Measurements from ENCODE around the gene MRPL52. TPM values are rescaled to one million over a fixed set of nuclear protein-coding genes. Genes with fewer than 3 reads are reported as not detected.
"Not testable (repeated sequence)": the region's sequence is repeated elsewhere in the genome, so short reads cannot be mapped to it uniquely, and the experiment has no call there.

MRPL52 gene
- total RNA-seq, 1 donor from 2014 or later: 182 TPM

GRCh38 chr14:22854963-22855724 lies 25.5 kb downstream of the MRPL52 start:
- no peak overlapping the region for H3K9ac ChIP-seq (ENCODE audit: low read length)
- no peak for TF ChIP-seq EZH2 (IDR thresholded peaks at IDR 0.05; ENCODE audit: insufficient read depth, low read length)
- TF ChIP-seq, protein P1, sequence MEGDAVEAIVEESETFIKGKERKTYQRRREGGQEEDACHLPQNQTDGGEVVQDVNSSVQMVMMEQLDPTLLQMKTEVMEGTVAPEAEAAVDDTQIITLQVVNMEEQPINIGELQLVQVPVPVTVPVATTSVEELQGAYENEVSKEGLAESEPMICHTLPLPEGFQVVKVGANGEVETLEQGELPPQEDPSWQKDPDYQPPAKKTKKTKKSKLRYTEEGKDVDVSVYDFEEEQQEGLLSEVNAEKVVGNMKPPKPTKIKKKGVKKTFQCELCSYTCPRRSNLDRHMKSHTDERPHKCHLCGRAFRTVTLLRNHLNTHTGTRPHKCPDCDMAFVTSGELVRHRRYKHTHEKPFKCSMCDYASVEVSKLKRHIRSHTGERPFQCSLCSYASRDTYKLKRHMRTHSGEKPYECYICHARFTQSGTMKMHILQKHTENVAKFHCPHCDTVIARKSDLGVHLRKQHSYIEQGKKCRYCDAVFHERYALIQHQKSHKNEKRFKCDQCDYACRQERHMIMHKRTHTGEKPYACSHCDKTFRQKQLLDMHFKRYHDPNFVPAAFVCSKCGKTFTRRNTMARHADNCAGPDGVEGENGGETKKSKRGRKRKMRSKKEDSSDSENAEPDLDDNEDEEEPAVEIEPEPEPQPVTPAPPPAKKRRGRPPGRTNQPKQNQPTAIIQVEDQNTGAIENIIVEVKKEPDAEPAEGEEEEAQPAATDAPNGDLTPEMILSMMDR (IDR thresholded peaks at IDR 0.05; ENCODE audit: insufficient read depth, low read depth, low read length): no peak
- no peak overlapping the region for H3K4me3 Mint-ChIP-seq (ENCODE audit: unreplicated experiment)
- no peak overlapping the region for H3K4me3 ChIP-seq (ENCODE audit: insufficient read depth, low read depth, low read length)
- no peaks in the 10 kb centered on the region for H3K9me3 Mint-ChIP-seq (ENCODE audit: unreplicated experiment)
- no peak overlapping the region for H2AFZ ChIP-seq (ENCODE audit: low read depth, low read length)
- no peak overlapping the region for H3K27ac Mint-ChIP-seq (ENCODE audit: unreplicated experiment)
- no peaks in the 10 kb centered on the region for H3K79me2 ChIP-seq (ENCODE audit: insufficient read depth, low read length)
- no peaks in the 10 kb centered on the region for H3K27me3 ChIP-seq (ENCODE audit: insufficient read depth, low read length)
- H3K27me3 Mint-ChIP-seq (ENCODE audit: low read depth, unreplicated experiment): no peaks in the 10 kb centered on the region
- no peak overlapping the region for H3K4me2 ChIP-seq (ENCODE audit: low read length)
- DNase-seq (ENCODE audit: low read depth) (no peak), FAIRE-seq (no peak)
- H4K20me1 ChIP-seq (ENCODE audit: insufficient read depth, low read length): no peaks in the 10 kb centered on the region
- H3K4me1 ChIP-seq (ENCODE audit: insufficient read depth, low read length): peaks cover 32% of the 10 kb centered on the region
- peaks cover 18% of the 10 kb centered on the region for H3K4me1 Mint-ChIP-seq (ENCODE audit: low read depth, unreplicated experiment)
- H3K9me3 ChIP-seq (ENCODE audit: insufficient read depth, low read depth, low read length): peaks cover 3% of the 10 kb centered on the region
- H3K27ac ChIP-seq (ENCODE audit: low read depth, low read length): no peak overlapping the region
- no peaks in the 10 kb centered on the region for H3K36me3 Mint-ChIP-seq (ENCODE audit: low read depth, unreplicated experiment)
- H3K36me3 ChIP-seq (ENCODE audit: insufficient read depth, low read length): no peaks in the 10 kb centered on the region

DNA sequence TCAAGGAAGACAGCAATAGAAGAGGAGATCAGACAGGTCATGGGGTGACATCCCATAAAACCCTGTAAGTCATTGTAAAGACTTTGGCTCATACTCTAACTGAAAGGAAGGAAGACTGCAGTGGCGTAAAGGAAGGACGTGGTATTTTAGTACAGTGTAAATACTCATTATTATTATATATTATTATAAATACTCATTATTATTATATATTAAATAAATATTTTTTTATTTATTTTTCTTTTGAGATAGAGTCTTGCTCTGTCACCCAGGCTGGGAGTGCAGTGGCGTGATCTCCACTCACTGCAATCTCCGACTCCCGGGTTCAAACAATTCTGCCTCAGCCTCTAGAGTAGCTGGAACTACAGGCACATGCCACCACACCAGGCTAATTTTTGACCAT lies 26.7 kb downstream of the MRPL52 start:
- Histone ChIP-seq H3K36me3 (ENCODE audit: insufficient read depth, low read length) (no peaks in the 10 kb centered on the region), H3K4me1 (ENCODE audit: insufficient read depth, low read length) (peaks cover 19% of the 10 kb centered on the region), H2AFZ (ENCODE audit: low read depth, low read length) (no peak overlapping the region), H3K4me3 (ENCODE audit: insufficient read depth, low read depth, low read length) (no peak overlapping the region), H3K27me3 (ENCODE audit: insufficient read depth, low read length) (no peaks in the 10 kb centered on the region), H3K79me2 (ENCODE audit: insufficient read depth, low read length) (no peaks in the 10 kb centered on the region), H4K20me1 (ENCODE audit: insufficient read depth, low read length) (no peaks in the 10 kb centered on the region), H3K9ac (ENCODE audit: low read length) (no peak overlapping the region), H3K27ac (ENCODE audit: low read depth, low read length) (no peak overlapping the region), H3K9me3 (ENCODE audit: insufficient read depth, low read depth, low read length) (peaks cover 3% of the 10 kb centered on the region), H3K4me2 (ENCODE audit: low read length) (no peak overlapping the region)
- DNase-seq (ENCODE audit: low read depth): no peak
- TF ChIP-seq, protein P1 (IDR thresholded peaks at IDR 0.05; ENCODE audit: insufficient read depth, low read depth, low read length): no peak
- TF ChIP-seq EZH2 (IDR thresholded peaks at IDR 0.05; ENCODE audit: insufficient read depth, low read length): no peak
- Mint-ChIP-seq H3K36me3 (ENCODE audit: low read depth, unreplicated experiment) (no peaks in the 10 kb centered on the region), H3K4me1 (ENCODE audit: low read depth, unreplicated experiment) (peaks cover 13% of the 10 kb centered on the region), H3K27ac (ENCODE audit: unreplicated experiment) (no peak overlapping the region), H3K27me3 (ENCODE audit: low read depth, unreplicated experiment) (no peaks in the 10 kb centered on the region), H3K4me3 (ENCODE audit: unreplicated experiment) (no peak overlapping the region), H3K9me3 (ENCODE audit: unreplicated experiment) (no peaks in the 10 kb centered on the region)
- no peak for FAIRE-seq

- H3K36me3 Mint-ChIP-seq (ENCODE audit: low read depth, unreplicated experiment): not testable (repeated sequence)
Observed at GRCh38 chr14:22860377-22860776, 30.7 kb downstream of the MRPL52 start.

More at GRCh38 chr14:22860377-22860776, 30.7 kb downstream of the MRPL52 start:
- not testable (repeated sequence) for H3K4me1 ChIP-seq (ENCODE audit: insufficient read depth, low read length); H3K9ac ChIP-seq (ENCODE audit: low read length); DNase-seq (ENCODE audit: low read depth); FAIRE-seq; H4K20me1 ChIP-seq (ENCODE audit: insufficient read depth, low read length); H3K27ac ChIP-seq (ENCODE audit: low read depth, low read length); H3K9me3 Mint-ChIP-seq (ENCODE audit: unreplicated experiment); H3K79me2 ChIP-seq (ENCODE audit: insufficient read depth, low read length); H2AFZ ChIP-seq (ENCODE audit: low read depth, low read length); H3K4me1 Mint-ChIP-seq (ENCODE audit: low read depth, unreplicated experiment); H3K4me2 ChIP-seq (ENCODE audit: low read length); H3K27ac Mint-ChIP-seq (ENCODE audit: unreplicated experiment); H3K27me3 ChIP-seq (ENCODE audit: insufficient read depth, low read length); H3K4me3 ChIP-seq (ENCODE audit: insufficient read depth, low read depth, low read length); H3K27me3 Mint-ChIP-seq (ENCODE audit: low read depth, unreplicated experiment); H3K9me3 ChIP-seq (ENCODE audit: insufficient read depth, low read depth, low read length); H3K4me3 Mint-ChIP-seq (ENCODE audit: unreplicated experiment); H3K36me3 ChIP-seq (ENCODE audit: insufficient read depth, low read length)

Measured in astrocyte (in vitro differentiated cells and primary cell).